HUES64 (cell line): Measurements from ENCODE around the gene PHACTR2.

Experiments
- H3K27ac ChIP-seq: 2 replicates; pipeline ENCODE4 v1.7.0; 2013; ENCODE audit warnings: low read depth, low read length, inconsistent platforms
- H3K27me3 ChIP-seq: 2 replicates; pipeline ENCODE4 v1.6.1; 2013; ENCODE audit warnings: mild to moderate bottlenecking, low read length; ENCODE audit not compliant: insufficient read depth
- H3K36me3 ChIP-seq: 2 replicates; pipeline ENCODE4 v1.6.1; 2013; ENCODE audit warnings: mild to moderate bottlenecking, low read length; ENCODE audit not compliant: insufficient read depth
- H3K4me1 ChIP-seq: 2 replicates; pipeline ENCODE4 v1.6.1; 2013; ENCODE audit warnings: mild to moderate bottlenecking, low read length, moderate library complexity; ENCODE audit not compliant: insufficient read depth
- H3K4me3 ChIP-seq: 2 replicates; pipeline ENCODE4 v1.5.1; 2013; ENCODE audit warnings: mild to moderate bottlenecking, low read length, moderate library complexity
- H3K9ac ChIP-seq: 2 replicates; pipeline ENCODE4 v1.6.1; 2013; ENCODE audit warnings: mild to moderate bottlenecking, low read depth, low read length
- H3K9me3 ChIP-seq: 2 replicates; pipeline ENCODE4 v1.6.1; 2013; ENCODE audit warnings: low read depth, low read length; ENCODE audit not compliant: insufficient read depth
- WGBS: fragments of 150-250, 120-280 bp; methylation state at CpG from one replicate; pipeline ENCODE4 v1.1.7; 2013; ENCODE audit warnings: missing lambda C conversion rate; 5-methylcytosine and 5-hydroxymethylcytosine counted together

Gene PHACTR2

GRCh38 chr6:143742955-143743255 is 65.1 kb downstream of the PHACTR2 start:
- peaks cover 54% of the 10 kb centered on the region for H3K4me1 ChIP-seq
- H3K27me3 ChIP-seq: no peaks in the 10 kb centered on the region
- no peak overlapping the region for H3K9ac ChIP-seq
- WGBS: 84% methylated on average over 3 of the region's 3 CpGs
- no peak overlapping the region for H3K4me3 ChIP-seq
- H3K27ac ChIP-seq: peak overlapping the region; percentile 95
- no peaks in the 10 kb centered on the region for H3K9me3 ChIP-seq
- no peaks in the 10 kb centered on the region for H3K36me3 ChIP-seq

GRCh38 chr6:143743301-143744166 is 65.8 kb downstream of the PHACTR2 start:
- no peak overlapping the region for H3K4me3 ChIP-seq
- 0 out of 2 replicates have a peak overlapping the region, but pooled peaks have one; percentile 12 for H3K9ac ChIP-seq
- peaks cover 58% of the 10 kb centered on the region for H3K4me1 ChIP-seq
- no peaks in the 10 kb centered on the region for H3K36me3 ChIP-seq
- H3K27ac ChIP-seq: peak overlapping the region; percentile 95; the same call in 1 of the 2 replicates
- no peaks in the 10 kb centered on the region for H3K9me3 ChIP-seq
- WGBS: 74% methylated on average over 12 of the region's 12 CpGs
- no peaks in the 10 kb centered on the region for H3K27me3 ChIP-seq

DNA sequence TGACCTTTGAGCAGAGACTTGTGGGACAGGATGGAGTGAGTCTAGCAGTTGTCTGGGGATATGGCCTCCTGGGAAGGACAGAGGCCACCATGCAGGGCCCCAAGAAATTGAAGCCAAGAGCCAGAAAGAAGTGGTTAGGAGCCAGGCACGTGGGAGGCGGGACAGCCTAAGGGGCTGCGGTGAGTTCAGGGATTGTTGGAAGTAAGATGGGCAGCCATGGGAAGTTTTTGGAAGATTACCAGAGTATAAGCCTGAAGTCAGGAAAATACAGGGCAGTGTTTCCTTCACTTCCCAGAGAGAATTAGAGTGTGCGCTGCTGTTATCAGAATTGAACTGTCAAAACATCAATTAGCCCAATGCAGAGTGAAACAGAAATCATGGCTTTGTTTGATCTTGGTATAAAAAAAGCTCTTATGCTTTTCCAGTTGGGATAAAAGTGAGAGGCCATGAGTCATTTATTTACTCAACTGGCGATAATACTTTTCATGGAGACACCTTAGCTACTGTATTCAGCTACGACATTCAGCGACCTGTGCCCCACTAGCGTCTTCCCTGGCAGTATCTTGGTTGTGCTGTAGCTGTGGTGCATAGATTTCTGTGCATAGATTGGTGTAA is 66.9 kb downstream of the PHACTR2 start:
- no peak overlapping the region for H3K4me3 ChIP-seq
- H3K4me1 ChIP-seq: peaks cover 69% of the 10 kb centered on the region
- peak overlapping the region; percentile 61; the same call in 1 of the 2 replicates for H3K9ac ChIP-seq
- H3K27me3 ChIP-seq: no peaks in the 10 kb centered on the region
- no peaks in the 10 kb centered on the region for H3K36me3 ChIP-seq
- H3K27ac ChIP-seq: peak overlapping the region; percentile 95; the same call in 1 of the 2 replicates
- no peaks in the 10 kb centered on the region for H3K9me3 ChIP-seq
- 81% methylated on average over 8 of the region's 8 CpGs for WGBS

GRCh38 chr6:143745166-143746133 is 67.7 kb downstream of the PHACTR2 start:
- Histone ChIP-seq H3K27me3 (no peaks in the 10 kb centered on the region), H3K4me3 (no peak overlapping the region), H3K36me3 (no peaks in the 10 kb centered on the region), H3K4me1 (peaks cover 77% of the 10 kb centered on the region), H3K9ac (peak overlapping the region; percentile 61), H3K9me3 (no peaks in the 10 kb centered on the region), H3K27ac (peak overlapping the region; percentile 95)
- 57% methylated on average over 22 of the region's 22 CpGs for WGBS

DNA sequence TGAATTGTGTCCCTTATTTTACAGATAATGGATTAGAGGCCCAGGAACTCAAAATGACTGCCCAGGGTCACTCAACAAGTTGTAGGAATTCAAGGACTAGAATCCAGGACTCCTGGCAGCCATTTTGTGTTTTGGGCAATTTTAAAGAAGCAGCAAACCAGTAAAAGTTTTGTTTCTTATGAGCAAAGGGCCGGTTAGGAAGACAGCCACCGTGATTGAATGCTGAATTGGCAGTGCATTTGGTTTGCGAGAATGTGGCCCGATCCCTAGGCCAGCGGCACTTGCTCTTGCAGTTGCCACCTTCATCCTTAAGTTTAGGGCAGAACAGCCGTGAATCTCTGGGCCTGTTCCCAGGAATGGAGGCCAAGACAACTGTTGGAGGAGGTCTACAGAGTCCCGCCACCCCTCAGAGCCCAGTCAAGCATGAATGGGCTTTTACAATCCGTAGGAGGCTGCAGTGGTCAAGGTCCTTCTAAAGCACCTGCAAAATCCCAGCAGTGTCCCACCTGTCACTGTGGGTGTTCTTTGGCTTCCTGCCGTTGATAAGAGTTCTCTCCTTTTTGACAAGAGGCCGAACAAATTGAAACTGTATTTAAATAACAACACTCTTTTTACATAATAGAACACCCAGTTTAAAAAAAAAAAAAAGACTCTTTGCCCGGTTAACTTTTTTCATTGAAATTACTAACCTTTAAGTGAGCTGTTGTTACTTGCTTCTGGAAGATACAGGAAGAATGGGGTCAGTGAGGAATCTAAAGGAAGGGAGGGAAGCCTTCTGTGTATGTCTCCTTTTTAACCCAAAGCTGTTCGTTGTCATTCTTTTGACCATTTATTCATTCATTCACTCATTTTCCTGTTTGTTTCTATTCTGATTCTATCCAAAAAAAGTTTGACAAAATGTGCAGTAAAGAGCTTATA is 68.7 kb downstream of the PHACTR2 start:
- Histone ChIP-seq H3K27me3 (no peaks in the 10 kb centered on the region), H3K4me3 (no peak overlapping the region; the same call in 1 of the 2 replicates), H3K9me3 (no peaks in the 10 kb centered on the region), H3K4me1 (peaks cover 87% of the 10 kb centered on the region), H3K9ac (peak overlapping the region; percentile 61), H3K27ac (peak overlapping the region; percentile 95), H3K36me3 (no peaks in the 10 kb centered on the region)
- 5% methylated on average over 11 of the region's 12 CpGs for WGBS

GRCh38 chr6:143747347-143747842 is 69.6 kb downstream of the PHACTR2 start:
- H3K27ac ChIP-seq: peak overlapping the region; percentile 95
- peaks cover 88% of the 10 kb centered on the region for H3K4me1 ChIP-seq
- no peak overlapping the region; the same call in 1 of the 2 replicates for H3K4me3 ChIP-seq
- no peaks in the 10 kb centered on the region for H3K36me3 ChIP-seq
- no peaks in the 10 kb centered on the region for H3K9me3 ChIP-seq
- H3K27me3 ChIP-seq: no peaks in the 10 kb centered on the region
- peak overlapping the region; percentile 54 for H3K9ac ChIP-seq
- WGBS: 59% methylated on average over 8 of the region's 8 CpGs

- WGBS: 50% methylated on average over 1 of the region's 1 CpG
- Histone ChIP-seq H3K9me3 (no peaks in the 10 kb centered on the region), H3K9ac (no peak overlapping the region), H3K4me1 (peaks cover 66% of the 10 kb centered on the region), H3K4me3 (no peak overlapping the region), H3K36me3 (peaks cover 6% of the 10 kb centered on the region; the same call in 1 of the 2 replicates), H3K27me3 (no peaks in the 10 kb centered on the region), H3K27ac (no peak overlapping the region)
Observed at GRCh38 chr6:143749891-143750290, 72.1 kb downstream of the PHACTR2 start.

GRCh38 chr6:143750877-143751276 is 73.1 kb downstream of the PHACTR2 start:
- no peaks in the 10 kb centered on the region for H3K27me3 ChIP-seq
- no peak overlapping the region for H3K9ac ChIP-seq
- WGBS: 85% methylated on average over 3 of the region's 3 CpGs
- H3K4me1 ChIP-seq: peaks cover 56% of the 10 kb centered on the region
- H3K9me3 ChIP-seq: no peaks in the 10 kb centered on the region
- H3K27ac ChIP-seq: no peak overlapping the region
- peaks cover 15% of the 10 kb centered on the region for H3K36me3 ChIP-seq
- H3K4me3 ChIP-seq: no peak overlapping the region

DNA sequence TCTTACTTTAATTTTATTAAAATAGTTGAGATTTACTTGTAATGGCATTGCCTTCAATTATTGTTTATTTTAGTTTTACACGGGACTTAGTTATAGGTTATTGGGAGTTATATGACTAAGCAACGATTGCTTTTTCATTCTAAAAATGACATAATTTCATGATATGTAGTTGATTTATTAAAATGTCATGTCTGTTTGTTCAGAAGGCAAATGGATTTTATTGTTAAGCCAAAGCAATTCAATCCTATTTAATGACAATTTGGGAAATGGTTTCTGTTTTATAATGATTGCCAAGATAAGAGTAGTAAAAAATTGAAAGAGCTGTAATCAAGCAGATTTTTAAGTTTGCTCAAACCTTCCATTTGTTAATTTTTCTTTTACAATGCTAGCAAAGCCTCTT is 74.7 kb downstream of the PHACTR2 start:
- Histone ChIP-seq H3K27ac (no peak overlapping the region), H3K4me1 (peaks cover 44% of the 10 kb centered on the region), H3K36me3 (peaks cover 22% of the 10 kb centered on the region), H3K9me3 (no peaks in the 10 kb centered on the region), H3K4me3 (no peak overlapping the region), H3K27me3 (no peaks in the 10 kb centered on the region), H3K9ac (no peak overlapping the region)
- 95% methylated on average over 2 of the region's 2 CpGs for WGBS

GRCh38 chr6:143753678-143754077 is 75.9 kb downstream of the PHACTR2 start:
- WGBS: 100% methylated on average over 3 of the region's 4 CpGs
- Histone ChIP-seq H3K4me3 (no peak overlapping the region), H3K36me3 (peaks cover 27% of the 10 kb centered on the region), H3K9ac (no peak overlapping the region), H3K9me3 (no peaks in the 10 kb centered on the region), H3K4me1 (peaks cover 33% of the 10 kb centered on the region), H3K27me3 (no peaks in the 10 kb centered on the region), H3K27ac (no peak overlapping the region)
